A172 (cell line): ENCODE data around the gene GPR78. TPM values are rescaled to one million over a fixed set of nuclear protein-coding genes. Genes with fewer than 3 reads are reported as not detected.
A peak's percentile ranks its signal among the peaks of the same experiment; 100 is the strongest.

ENCODE experiments used
- DNase-seq: peaks from one replicate; pipeline ENCODE4 v3.0.0-alpha.2; 2015; ENCODE audit warnings: low spot score
- total RNA-seq: library from RNA; depleted of rRNA; stranded (reverse); fragments of >200 nt; shearing (Covaris generic); gene quantifications from 2 replicates; pipeline ENCODE4 v1.2.3, GENCODE V29; 2014

GPR78 gene
- total RNA-seq, 1 experiment from 2014 or later = 0.59 TPM

DNA sequence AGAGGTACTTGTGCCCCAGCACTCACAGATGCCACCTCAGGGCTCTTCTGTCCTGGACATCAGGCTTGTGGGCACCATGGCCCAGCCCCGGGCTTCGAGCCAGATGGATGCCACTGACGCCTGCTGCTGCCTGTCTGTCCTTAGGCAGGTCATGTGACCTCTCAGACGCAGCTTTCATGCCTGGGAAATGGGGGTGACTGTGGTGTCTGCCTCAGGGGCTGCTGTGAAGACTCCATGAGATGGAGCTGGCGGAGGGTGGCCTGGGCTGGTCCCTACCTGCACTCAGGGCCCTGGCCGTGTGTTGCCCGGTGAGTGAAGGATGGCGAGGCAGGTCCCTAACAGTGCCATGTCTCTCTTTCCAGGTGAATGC lies 18.9 kb downstream of the GPR78 start:
- no peak for DNase-seq

DNA sequence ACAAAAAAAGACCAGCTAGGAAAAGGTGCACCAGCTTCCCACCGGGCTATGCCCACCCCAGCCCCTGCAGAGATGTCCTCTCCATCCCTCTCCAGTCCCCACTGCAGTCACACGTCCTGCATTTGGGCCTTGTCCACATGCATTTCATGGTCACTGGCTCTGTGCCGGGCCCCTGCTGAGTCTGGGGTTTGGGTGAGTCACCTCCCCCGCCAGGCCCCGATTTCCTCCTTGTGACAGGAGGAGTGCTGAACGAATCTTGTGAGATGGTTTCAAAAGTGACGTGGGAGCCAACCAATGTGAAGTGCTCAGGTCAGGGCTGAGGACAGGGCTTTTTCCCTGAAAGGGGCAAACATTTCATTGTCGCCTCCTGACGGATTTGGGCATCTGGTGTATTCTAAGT lies 19.5 kb downstream of the GPR78 start:
- peak; percentile 92 for DNase-seq

DNA sequence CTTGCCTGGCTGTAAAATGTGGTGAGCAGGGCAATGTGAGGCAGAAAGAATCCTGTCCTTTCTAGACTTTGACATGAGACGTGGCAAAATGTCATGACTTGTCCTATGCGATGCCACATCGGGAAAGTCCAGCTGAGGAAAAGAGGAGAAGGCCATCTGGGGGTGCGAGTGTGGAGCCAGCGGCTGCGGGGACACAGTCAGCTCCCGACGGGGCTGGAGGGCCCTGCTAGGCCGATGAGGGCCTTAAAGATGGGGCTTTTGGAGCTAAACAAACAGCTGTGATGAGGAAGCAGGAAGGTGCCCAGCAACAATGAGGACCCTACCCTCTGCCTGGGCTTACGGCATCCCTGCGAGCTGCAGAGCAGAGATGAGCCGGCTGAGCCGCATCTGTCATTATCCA lies 20.1 kb downstream of the GPR78 start:
- DNase-seq = no peak

DNA sequence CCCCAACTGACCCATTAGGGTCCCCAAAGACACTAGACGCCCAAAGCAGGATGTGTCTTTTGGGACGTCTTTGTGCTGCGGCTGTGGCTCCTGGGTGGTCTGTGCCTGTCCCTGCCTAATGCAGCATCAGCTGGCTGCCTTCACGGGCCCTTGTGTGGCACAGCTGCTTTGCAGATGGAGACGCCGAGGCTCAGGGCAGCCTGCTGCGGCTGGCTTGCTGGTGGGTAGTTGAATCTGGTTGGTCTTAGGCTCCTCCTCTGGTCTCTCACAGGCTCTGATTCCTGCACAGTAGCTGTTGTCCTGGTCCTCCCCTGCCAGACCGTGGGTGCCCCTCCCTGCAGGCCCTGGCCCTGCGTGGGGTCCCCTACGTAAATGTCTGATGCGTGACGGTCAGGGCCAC lies 20.5 kb downstream of the GPR78 start:
- no peak for DNase-seq

DNA sequence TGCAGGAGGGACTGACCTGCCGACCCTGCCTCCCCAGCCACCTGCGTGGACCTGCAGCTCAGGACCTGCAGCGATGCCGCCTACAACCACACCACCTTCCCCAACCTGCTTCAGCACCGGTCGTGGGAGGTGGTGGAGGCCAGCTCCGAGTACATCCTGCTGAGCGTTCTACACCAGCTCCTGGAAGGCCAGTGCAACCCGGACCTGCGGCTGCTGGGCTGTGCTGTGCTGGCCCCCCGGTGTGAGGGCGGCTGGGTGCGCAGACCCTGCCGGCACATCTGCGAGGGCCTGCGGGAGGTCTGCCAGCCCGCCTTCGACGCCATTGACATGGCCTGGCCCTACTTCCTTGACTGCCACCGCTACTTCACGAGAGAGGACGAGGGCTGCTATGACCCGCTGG lies 20.9 kb downstream of the GPR78 start:
- no peak for DNase-seq

DNA sequence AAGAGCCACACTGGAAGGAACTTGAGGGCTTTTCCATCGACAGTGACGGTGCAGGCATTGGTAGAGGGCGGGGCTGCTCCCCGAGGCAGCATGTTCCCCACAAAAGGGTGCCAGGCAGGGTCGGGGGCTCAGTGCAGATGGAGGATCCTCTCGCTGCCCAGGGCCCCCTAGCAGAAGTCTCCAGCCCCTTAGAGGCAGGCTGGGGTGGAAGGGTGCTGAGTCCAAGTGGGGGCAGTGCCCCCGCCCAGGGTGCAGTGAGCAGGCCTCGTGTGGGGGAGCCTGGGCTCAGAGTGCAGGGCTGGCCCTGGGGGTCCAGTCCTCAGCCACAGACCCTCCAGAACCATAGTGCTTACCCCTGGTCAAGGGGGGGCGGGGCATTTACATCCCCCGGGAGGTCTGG lies 21.4 kb downstream of the GPR78 start:
- no peak for DNase-seq

DNA sequence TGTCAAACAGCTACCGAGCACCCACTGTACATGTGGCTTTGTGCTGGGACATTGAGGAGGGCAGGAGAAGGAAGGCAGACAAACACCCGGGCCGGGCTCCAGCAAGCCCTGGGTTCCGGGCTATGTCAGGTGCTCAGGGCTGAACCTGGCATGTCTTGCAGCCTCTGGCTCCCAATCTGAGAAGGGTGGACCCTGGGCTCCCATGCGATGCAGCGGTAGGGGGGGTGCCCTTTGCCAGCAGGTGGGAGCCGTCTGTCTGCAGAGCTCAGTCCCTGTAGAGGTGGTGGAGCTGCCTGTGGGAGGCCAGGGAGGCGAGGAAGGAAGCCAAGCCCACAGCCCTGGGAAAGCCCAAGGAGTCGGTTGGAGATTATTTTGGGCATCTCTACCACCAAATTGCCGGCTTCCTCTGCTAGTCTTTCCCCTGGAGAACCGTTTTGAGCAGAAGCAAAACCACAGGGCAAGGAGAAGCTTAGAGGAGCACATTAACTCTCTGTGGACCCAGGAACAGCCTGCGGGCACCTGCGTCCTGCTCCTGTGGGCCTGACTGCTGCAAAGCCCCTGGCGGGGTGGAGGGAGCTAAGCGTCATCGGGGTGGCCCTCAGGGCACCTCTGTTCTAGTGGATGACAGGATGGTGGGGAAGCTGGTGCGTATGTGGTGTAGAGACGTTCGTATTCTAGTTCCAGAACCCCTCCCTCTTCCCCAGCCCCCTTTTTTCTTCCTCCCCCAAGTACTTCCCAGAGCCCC lies 22.7 kb downstream of the GPR78 start:
- no peak for DNase-seq

DNA sequence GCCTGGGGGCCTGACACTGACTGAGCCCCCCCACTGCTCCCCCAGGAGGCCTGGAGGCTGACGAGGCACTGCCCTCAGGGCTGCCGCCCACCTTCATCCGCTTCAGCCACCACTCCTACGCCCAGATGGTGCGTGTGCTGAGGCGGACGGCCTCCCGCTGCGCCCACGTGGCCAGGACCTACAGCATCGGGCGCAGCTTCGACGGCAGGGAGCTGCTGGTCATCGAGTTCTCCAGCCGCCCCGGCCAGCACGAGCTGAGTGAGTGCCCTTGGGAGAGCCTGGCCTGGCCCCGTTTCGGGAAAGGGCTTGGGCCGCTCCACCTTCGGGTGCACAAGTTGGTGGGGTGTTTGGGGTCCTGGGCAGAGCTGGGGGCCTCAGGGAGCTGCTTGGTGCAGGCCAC lies 23.7 kb downstream of the GPR78 start:
- no peak for DNase-seq

DNA sequence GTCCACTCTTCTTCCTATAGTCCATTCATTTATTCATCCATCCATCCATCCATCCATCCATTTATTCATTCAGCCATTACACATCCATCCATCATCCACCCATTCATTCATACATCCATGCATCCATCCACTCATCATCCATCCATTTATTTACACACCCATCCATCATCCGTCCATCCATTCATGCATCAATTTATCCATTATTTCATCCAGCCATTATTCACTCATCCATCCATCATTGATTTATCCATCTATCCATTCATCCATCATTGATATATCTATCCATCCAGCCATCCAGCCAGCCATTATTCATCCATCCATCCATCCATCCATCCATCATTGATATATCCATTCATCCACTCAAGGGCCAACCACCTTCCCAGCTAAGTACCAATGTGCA lies 25.1 kb downstream of the GPR78 start:
- DNase-seq = no peak

DNA sequence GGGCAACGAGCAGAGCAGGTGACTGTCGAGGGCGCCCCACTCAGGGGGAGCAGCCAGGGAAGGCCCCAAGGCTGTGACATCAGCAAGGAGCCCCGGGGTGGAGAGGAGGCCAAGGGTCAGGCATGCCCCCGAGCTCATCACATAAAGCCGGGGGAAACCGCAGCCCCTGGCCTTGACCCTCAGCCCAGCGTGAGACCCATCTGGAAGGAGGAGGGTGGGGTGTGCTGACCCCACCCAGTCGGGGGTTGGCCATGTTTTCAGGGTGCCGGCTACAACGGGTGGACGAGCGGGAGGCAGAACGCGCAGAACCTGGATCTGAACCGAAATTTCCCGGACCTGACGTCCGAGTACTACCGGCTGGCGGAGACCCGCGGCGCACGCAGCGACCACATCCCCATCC lies 26.3 kb downstream of the GPR78 start:
- no peak for DNase-seq

DNA sequence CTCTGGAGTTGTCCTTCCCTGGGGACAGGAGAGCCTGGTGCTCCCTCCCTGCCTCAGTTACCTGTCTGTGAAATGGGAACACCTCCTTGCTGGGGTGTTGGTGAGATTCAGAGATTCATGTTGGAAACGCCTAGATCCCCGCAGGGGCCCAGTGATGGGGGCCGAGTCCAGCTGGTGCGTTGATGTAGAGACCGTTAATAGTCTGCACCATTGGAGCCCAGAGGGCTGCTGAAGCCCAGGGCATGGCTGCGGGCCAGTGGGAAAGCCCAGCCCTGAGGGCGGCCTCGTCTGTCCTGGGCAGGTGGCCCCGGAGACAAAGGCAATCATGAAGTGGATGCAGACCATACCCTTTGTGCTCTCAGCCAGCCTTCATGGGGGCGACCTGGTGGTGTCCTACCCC lies 26.8 kb downstream of the GPR78 start:
- DNase-seq = no peak

DNA sequence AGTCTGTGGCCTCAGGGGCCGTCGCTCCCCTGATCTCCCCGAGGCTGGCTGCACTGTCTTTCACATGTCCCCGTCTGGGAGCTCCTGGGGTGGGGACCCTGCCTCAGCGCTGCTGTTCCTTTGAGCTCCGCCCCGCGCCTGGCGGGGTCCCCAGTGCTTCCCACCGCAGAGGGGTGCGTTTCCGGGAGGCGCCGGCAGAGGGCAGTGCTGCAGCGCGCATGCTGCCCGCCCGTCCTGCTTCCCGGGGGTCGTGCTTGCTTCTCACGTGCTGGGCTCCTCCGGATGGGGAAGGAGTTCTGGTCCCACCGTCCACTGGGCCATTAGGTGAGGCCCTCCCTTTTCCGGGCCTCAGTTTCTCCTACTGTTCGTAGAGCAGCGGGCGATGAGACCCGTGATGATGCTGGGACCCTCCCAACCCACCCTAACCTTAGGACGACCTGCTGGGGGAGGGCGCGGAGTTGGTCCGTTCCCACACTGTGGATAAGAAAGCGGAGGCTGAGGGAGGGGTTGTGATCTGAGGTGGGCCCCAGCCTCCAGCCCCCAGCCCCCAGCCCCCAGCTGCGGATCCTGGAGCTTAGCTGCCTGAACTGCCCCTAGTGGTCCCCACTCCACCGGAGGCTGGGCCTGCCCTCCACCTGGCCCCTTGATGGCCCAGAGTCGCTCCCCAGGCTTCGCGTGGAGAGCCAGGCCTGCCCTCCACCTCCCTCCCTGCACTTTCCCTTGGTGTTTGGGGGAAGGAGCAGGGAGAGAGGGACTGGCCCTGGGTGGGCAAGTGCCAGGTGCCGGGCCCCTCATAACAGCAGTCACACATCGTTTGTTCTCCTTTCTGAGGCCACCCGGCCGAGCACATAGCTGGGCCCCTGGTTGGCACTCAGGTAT lies 27.6 kb downstream of the GPR78 start:
- DNase-seq = no peak

DNA sequence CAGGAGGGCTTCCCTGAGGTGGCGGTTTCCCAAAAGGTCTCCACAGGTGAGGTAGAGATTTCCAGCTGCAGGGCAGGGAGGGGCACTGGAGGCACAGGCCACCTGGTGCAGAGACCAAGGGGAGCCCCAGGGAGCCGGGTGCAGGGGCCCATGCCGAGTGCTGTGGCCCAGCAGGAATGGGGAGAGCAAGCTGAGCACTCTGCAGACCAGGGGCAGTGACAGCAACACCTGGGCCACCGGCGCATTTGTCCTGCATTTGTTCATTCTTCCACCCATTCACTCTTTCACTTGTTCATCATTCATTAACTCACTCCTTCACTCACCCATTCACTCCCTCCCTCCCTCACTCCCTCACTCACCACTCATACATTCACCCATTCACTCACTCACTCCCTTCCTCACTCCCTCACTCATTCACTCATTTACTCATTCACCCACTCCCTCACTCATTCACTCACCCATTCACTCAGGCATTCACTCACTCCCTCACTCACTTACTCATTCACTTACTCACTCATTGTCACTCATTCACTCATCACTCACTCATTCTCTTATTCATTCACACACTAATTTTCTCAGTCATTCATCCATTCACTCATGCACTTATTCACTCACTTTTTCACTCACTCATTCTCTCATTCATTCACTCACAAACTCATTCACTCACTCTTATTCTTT lies 28.7 kb downstream of the GPR78 start:
- DNase-seq = no peak

DNA sequence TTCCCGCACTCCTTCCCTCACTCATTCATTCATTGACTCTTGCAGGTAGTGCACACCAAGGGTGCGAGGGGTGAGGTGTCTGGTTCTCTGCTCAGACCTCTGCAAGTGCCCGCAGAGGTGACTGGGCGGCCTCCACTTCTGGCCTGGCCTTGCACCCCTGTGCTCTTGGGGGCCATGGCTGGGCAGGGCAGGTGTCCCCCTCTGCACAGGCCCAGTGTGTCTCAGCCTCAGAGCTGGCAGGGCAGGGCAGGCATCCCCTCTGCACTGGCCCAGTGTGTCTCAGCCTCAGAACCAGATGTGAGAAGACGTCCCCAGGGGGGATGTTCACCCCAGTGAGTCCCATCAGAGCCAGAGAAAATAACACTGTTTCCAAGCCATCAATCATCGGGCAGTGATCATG lies 29.2 kb downstream of the GPR78 start:
- DNase-seq = no peak

DNA sequence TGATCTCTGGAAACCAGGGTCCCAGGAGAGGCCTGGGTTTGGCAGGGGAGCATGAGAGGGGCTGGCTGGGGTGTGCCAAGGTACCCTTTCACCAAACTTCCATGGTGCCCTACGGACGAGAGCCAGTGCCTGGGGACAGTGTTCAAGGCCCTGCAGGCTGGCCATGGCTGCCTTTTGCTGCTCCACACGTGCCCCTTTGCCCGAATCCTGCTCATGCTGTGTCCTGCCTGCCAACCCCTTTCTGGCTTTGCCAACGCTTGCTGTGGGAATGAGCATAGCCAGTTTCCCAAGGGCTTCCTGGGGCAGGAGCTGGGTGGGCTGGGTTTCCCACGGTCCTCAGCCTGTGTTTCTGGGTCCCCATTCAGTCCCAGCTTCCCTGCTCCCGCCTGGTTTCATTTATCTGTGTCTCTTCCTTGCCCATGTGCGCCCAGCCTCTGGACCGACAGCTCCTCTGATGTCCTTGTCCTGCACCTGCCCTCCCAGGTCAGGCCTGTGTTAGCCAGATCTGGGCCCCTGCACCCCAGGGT lies 29.7 kb downstream of the GPR78 start:
- no peak for DNase-seq

DNA sequence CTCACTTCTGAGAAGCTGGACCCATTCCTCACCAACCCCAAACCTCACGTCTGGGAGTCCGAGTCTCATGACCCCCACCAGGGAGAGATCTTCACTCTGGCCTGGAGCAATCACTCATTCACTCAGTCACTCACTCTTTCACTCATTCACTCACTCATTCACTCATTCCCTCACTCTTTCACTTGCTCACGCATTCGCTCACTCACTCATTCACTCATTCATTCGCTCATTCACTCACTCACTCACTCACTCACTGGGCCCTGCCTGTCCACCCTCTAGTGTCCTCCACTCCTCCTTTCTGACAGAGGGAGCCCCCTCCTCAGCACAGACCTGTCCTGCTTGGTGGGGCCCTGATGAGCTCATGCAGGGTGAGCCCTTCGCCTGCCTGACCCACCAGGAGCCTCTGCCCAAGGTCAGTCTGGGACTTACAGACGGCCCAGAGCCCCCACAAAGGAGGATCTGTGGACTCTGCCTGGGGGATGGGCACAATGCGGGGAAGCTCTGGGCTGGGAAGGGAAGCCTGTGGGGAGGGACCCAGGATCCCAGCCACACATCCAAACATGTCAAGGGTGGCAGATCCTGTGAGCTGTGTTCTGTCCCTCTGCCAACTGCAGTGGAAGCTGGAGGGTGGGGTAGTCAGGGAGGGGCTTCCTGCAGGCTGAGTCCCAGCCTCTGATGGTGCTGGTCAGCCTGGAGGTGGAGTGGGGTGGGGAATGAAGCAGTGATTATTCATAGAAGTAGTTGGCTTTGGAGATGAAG lies 30.8 kb downstream of the GPR78 start:
- DNase-seq = no peak

DNA sequence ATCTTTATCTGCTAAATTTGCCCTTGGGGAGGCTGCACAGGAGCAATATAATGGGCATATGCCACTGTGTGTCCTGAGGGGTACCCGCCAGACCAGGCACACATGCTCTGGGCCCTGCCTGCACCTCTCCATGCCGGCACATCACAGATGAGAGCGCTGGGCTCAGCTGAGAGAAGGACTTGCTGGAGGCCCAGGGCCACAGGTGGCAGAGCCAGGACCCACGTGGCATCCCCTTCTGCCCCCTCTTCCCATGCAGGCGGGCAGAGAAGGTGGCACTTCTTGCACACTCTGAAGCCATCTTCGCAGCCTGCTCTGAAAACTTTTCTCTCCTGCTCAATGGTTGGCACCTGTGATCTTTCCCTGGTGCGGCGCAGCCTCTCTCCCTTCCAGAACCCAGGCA lies 32.5 kb downstream of the GPR78 start:
- no peak for DNase-seq

DNA sequence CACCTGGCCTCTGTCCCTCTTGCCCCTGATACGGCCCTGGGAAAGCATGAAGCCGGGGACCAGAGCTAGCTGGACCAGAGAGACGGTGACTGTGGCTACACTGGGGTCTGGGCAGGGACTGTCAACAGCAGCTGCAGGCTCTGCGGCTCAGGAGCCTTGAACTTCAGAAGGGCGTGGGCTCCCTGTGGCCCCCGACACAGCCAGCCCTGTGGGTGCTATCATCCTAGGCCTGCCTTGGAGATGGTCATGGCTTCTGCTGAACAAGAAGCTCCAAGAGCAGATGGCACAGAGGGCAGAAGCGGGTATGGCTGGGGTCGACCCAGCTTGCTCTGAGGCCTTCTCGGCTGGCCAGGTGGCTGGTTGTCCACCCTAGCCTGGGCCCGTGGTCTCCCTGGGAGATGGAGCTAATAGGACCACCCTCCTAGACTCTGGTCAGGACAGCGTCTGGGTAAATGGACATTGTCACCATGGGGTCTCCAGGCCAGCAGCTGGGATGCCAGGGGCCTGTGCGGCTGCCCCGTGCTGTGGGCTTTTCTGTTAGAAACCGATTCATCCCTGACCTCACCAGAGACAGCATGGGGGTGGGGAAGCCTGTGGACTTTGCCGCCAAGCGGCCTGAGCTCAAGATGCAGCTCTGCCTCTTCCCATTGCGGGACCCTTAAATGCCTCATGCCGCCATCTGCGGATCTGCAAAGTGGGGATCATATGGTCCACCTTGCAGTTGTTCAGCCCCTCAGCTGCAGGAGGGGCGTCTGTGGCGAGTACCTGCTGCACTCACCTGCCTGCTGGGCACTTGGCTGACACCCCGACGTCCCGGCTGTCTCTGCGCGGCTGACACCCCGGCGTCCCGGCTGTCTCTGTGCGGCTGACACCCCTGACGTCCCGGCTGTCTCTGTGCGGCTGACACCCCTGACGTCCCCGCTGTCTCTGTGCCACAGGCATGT lies 33.5 kb downstream of the GPR78 start:
- DNase-seq = no peak

DNA sequence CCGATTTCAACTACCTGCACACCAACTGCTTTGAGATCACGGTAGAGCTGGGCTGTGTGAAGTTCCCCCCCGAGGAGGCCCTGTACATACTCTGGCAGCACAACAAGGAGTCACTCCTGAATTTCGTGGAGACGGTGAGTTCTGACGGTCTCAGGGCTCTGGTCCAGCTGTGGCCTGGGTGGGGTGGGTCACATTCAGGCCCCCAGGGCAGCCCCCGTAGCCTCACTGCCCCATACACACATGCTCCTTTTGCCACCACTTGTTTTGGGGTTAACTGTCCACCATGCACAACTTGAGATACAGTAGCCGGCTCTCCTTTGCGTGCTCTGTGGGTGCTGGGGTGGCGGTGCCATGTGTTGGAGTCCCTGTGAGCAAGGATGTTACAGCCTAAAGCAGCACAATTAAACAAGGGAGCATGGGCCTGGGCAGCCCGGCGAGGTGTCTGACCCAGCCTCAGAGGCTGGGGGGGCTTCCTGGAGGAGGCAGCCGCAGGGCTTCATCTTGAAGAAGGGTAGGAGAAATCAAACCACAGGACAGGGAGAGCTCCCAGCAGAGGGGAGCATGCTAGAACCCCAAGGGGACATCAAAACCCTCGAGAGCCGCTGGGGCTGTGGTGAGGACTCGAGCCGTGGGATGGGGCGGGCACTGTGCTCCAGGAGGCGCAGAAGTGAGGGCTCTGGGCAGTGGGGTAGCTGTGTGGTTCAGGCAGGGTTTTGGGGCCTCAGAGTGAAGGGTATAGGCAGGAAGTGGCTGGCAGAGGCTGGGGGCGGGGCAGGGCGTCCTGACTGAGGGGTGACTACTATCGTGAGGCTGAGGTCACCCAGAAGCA lies 34.4 kb downstream of the GPR78 start:
- no peak for DNase-seq

DNA sequence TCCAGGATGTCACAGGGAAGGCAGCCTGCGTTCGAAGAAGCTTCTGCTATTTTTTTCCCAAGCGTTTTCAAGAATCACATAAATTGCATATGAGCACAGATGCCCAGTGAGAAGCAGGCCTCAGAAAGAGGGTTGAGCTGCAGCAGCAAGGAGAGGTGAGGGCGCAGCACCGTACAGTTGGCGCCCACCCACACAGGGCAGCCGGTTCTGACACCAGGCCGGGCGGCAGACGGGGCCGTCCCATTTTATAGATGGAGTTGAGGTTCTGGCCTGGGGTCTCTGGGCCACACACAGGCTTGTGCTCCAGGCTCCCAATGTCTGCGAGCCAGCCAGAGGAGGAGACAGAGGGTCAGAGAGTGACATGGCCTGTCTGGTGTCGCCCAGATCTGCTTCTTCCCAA lies 35.2 kb downstream of the GPR78 start:
- no peak for DNase-seq
